ENCODE results near the gene DOCK2. TPM values are rescaled to one million over a fixed set of nuclear protein-coding genes. Genes with fewer than 3 reads are reported as not detected.

DOCK2 gene
- total and polyA plus RNA-seq, 2 donors from 2014 or later = 1.0 to 42.0 TPM

GRCh38 chr5:169812786-169813185 lies 175.7 kb downstream of the DOCK2 start:
- Histone ChIP-seq H3K36me3 (ENCODE audit: control insufficient read depth in 2 of 3, insufficient read depth in 3 of 3, low read length in 3 of 3) (no peaks in the 10 kb centered on the region), H3K27me3 (ENCODE audit: control insufficient read depth, insufficient read depth, low read length) (no peaks in the 10 kb centered on the region), H3K4me3 (ENCODE audit: low read length in 3 of 3) (no peak overlapping the region), H3K27ac (ENCODE audit: low read depth in 2 of 2, low read length in 2 of 2) (no peak overlapping the region), H3K9me3 (ENCODE audit: control insufficient read depth in 2 of 3, insufficient read depth in 1 of 3, low read length in 3 of 3) (no peaks in the 10 kb centered on the region), H3K4me1 (ENCODE audit: control insufficient read depth in 2 of 3, insufficient read depth in 2 of 3, low read depth in 1 of 3, low read length in 3 of 3) (no peaks in the 10 kb centered on the region), H3K9ac (ENCODE audit: low read length in 3 of 3) (no peak overlapping the region)
- FAIRE-seq = no peak
- intact Hi-C loops (cut with DNase I) = no loop called here
- no peak for TF ChIP-seq CTCF (IDR thresholded peaks at IDR 0.05; ENCODE audit: borderline replicate concordance, extremely low read depth, insufficient read depth)
- no peak for DNase-seq

GRCh38 chr5:169814045-169814444 lies 177.0 kb downstream of the DOCK2 start:
- FAIRE-seq (no peak), DNase-seq (no peak)
- Histone ChIP-seq H3K4me1 (ENCODE audit: control insufficient read depth in 2 of 3, insufficient read depth in 2 of 3, low read depth in 1 of 3, low read length in 3 of 3) (no peaks in the 10 kb centered on the region), H3K27me3 (ENCODE audit: control insufficient read depth, insufficient read depth, low read length) (no peaks in the 10 kb centered on the region), H3K9me3 (ENCODE audit: control insufficient read depth in 2 of 3, insufficient read depth in 1 of 3, low read length in 3 of 3) (no peaks in the 10 kb centered on the region), H3K36me3 (ENCODE audit: control insufficient read depth in 2 of 3, insufficient read depth in 3 of 3, low read length in 3 of 3) (no peaks in the 10 kb centered on the region), H3K4me3 (ENCODE audit: low read length in 3 of 3) (no peak overlapping the region), H3K9ac (ENCODE audit: low read length in 3 of 3) (no peak overlapping the region), H3K27ac (ENCODE audit: low read depth in 2 of 2, low read length in 2 of 2) (no peak overlapping the region)
- intact Hi-C loops (cut with DNase I) = no loop called here
- no peak for TF ChIP-seq CTCF (IDR thresholded peaks at IDR 0.05; ENCODE audit: borderline replicate concordance, extremely low read depth, insufficient read depth)

- Histone ChIP-seq H3K4me3 (ENCODE audit: low read length in 3 of 3) (no peak overlapping the region), H3K27ac (ENCODE audit: low read depth in 2 of 2, low read length in 2 of 2) (no peak overlapping the region), H3K27me3 (ENCODE audit: control insufficient read depth, insufficient read depth, low read length) (no peaks in the 10 kb centered on the region), H3K36me3 (ENCODE audit: control insufficient read depth in 2 of 3, insufficient read depth in 3 of 3, low read length in 3 of 3) (no peaks in the 10 kb centered on the region), H3K9ac (ENCODE audit: low read length in 3 of 3) (no peak overlapping the region), H3K9me3 (ENCODE audit: control insufficient read depth in 2 of 3, insufficient read depth in 1 of 3, low read length in 3 of 3) (no peaks in the 10 kb centered on the region), H3K4me1 (ENCODE audit: control insufficient read depth in 2 of 3, insufficient read depth in 2 of 3, low read depth in 1 of 3, low read length in 3 of 3) (no peaks in the 10 kb centered on the region)
- intact Hi-C loops (cut with DNase I) = no loop called here
- FAIRE-seq = no peak
- no peak for DNase-seq
- no peak for TF ChIP-seq CTCF (IDR thresholded peaks at IDR 0.05; ENCODE audit: borderline replicate concordance, extremely low read depth, insufficient read depth)
Observed at GRCh38 chr5:169814522-169814921, 177.4 kb downstream of the DOCK2 start.

GRCh38 chr5:169817031-169817430 lies 180.0 kb downstream of the DOCK2 start:
- H3K36me3 ChIP-seq (ENCODE audit: control insufficient read depth in 2 of 3, insufficient read depth in 3 of 3, low read length in 3 of 3) = no peaks in the 10 kb centered on the region
- no peak overlapping the region for H3K9ac ChIP-seq (ENCODE audit: low read length in 3 of 3)
- FAIRE-seq (no peak), DNase-seq (no peak)
- H3K4me3 ChIP-seq (ENCODE audit: low read length in 3 of 3) = no peak overlapping the region
- no peaks in the 10 kb centered on the region for H3K4me1 ChIP-seq (ENCODE audit: control insufficient read depth in 2 of 3, insufficient read depth in 2 of 3, low read depth in 1 of 3, low read length in 3 of 3)
- H3K9me3 ChIP-seq (ENCODE audit: control insufficient read depth in 2 of 3, insufficient read depth in 1 of 3, low read length in 3 of 3) = no peaks in the 10 kb centered on the region
- intact Hi-C loops (cut with DNase I) = no loop called here
- H3K27me3 ChIP-seq (ENCODE audit: control insufficient read depth, insufficient read depth, low read length) = no peaks in the 10 kb centered on the region
- H3K27ac ChIP-seq (ENCODE audit: low read depth in 2 of 2, low read length in 2 of 2) = no peak overlapping the region
- TF ChIP-seq CTCF (IDR thresholded peaks at IDR 0.05; ENCODE audit: borderline replicate concordance, extremely low read depth, insufficient read depth) = no peak

Measured in kidney (tissue), 14 donors.